Activated CD4-positive, alpha-beta memory T cell treated with anti-CD3 and anti-CD28 coated beads for 36 hours (primary cell): Measurements from ENCODE around the gene CHD3. TPM values are rescaled to one million over a fixed set of nuclear protein-coding genes. Genes with fewer than 3 reads are reported as not detected.

Experiments
- CTCF ChIA-PET: fragments of 350-600 bp; sonication (Branson Sonifier 250); formaldehyde crosslinking; loops from one replicate; lab custom pipeline; 2021; ENCODE audit warnings: antibody characterized with exemption, inconsistent platforms; lab: Charles Lee
- POLR2A ChIA-PET: fragments of 350-600 bp; sonication (Branson Sonifier 250); formaldehyde crosslinking; loops from one replicate; lab custom pipeline; 2021; ENCODE audit warnings: antibody characterized with exemption; lab: Charles Lee
- DNase-seq: peaks from one replicate; pipeline ENCODE4 v3.0.0-alpha.2; 2020
- H3K27ac Mint-ChIP-seq: one replicate; pipeline ENCODE4 v1.8.0; 2021; ENCODE audit warnings: mixed read lengths
- H3K27me3 Mint-ChIP-seq: one replicate; pipeline ENCODE4 v1.8.0; 2021; ENCODE audit warnings: mixed read lengths
- H3K36me3 Mint-ChIP-seq: one replicate; pipeline ENCODE4 v1.8.0; 2021; ENCODE audit warnings: mixed read lengths
- H3K4me1 Mint-ChIP-seq: one replicate; pipeline ENCODE4 v1.8.0; 2021; ENCODE audit warnings: low read depth, mixed read lengths
- H3K4me3 Mint-ChIP-seq: one replicate; pipeline ENCODE4 v1.8.0; 2021; ENCODE audit warnings: mild to moderate bottlenecking, mixed read lengths
- H3K9me3 Mint-ChIP-seq: one replicate; pipeline ENCODE4 v1.8.0; 2021; ENCODE audit warnings: mixed read lengths
- intact Hi-C: fragments of 100-400 bp; cut with micrococcal nuclease; formaldehyde crosslinking; loops from one replicate; pipeline ENCODE4 v1.15.1; 2023
- total RNA-seq, 2 experiments: library from RNA; stranded (reverse); gene quantifications; one replicate each; pipeline ENCODE4 v1.2.3, GENCODE V29; 2021

Gene CHD3
- total RNA-seq, 2 experiments from 2014 or later = 120 to 133 TPM

- Mint-ChIP-seq H3K4me1 (peaks cover 14% of the 10 kb centered on the region), H3K27ac (no peak overlapping the region), H3K36me3 (no peaks in the 10 kb centered on the region), H3K4me3 (no peak overlapping the region), H3K9me3 (no peaks in the 10 kb centered on the region), H3K27me3 (peaks cover 5% of the 10 kb centered on the region)
- intact Hi-C loops = no loop called here
- DNase-seq = no peak
- POLR2A ChIA-PET = no interaction called here
- CTCF ChIA-PET = interaction anchor here (0.6 to 0.7 kb wide), 2 partner anchors 138 to 405 kb away, joined by 3 read pairs; no protein-coding TSS in a partner anchor
These were observed 67.8 kb downstream of the CHD3 start for GRCh38 chr17:7956228-7956965.

DNA sequence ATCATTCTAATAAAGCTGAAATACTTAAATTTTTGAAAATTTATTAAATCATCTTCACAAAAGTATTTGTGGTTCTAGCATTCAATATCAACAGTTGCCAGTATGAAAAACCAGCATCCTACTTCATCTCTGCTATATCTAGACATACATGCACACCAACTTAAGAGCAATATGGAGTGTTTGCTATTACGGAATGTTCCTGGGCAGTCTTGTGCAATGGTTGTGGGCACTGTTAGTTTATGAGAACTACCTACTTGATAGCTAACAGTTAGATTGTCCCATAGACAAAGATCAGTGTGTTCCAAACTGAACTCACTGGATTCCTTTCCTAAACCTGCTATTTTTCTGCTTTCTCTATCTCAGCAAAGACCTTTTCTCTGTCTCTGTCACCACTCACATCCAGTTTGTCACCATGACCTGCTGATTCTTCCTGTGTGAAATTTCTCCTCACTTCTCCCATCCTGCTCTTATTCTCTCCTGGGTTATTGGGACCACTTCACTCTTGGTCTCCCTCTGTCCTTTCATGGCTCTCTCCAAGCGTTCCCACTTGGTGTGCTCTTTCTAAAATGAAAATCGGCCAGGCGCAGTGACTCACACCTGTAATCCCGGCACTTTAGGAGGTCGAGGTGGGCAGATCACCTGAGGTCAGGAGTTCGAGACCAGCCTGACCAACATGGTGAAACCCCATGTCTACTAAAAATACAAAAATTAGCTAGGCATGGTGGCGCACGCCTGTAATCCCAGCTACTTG lies 71.1 kb downstream of the CHD3 start:
- Mint-ChIP-seq H3K36me3 (no peaks in the 10 kb centered on the region), H3K27ac (no peak overlapping the region), H3K9me3 (no peaks in the 10 kb centered on the region), H3K4me3 (no peak overlapping the region), H3K27me3 (peaks cover 9% of the 10 kb centered on the region), H3K4me1 (no peaks in the 10 kb centered on the region)
- POLR2A ChIA-PET = no interaction called here
- CTCF ChIA-PET = interaction anchor here (1.3 kb wide), 1 partner anchor 29 kb away, joined by 3 read pairs; no protein-coding TSS in a partner anchor
- DNase-seq = no peak
- intact Hi-C loops = no loop called here

- no peaks in the 10 kb centered on the region for H3K4me1 Mint-ChIP-seq
- ChIA-PET POLR2A (no interaction called here), CTCF (interaction anchor here (0.6 to 1.2 kb wide), 3 partner anchors 14 to 96 kb away, joined by 3 to 5 read pairs (median 3); no protein-coding TSS in a partner anchor)
- no peak overlapping the region for H3K27ac Mint-ChIP-seq
- H3K36me3 Mint-ChIP-seq = no peaks in the 10 kb centered on the region
- no peak for DNase-seq
- H3K9me3 Mint-ChIP-seq = no peaks in the 10 kb centered on the region
- intact Hi-C loops = no loop called here
- peaks cover 9% of the 10 kb centered on the region for H3K27me3 Mint-ChIP-seq
- no peak overlapping the region for H3K4me3 Mint-ChIP-seq
These were observed 72.8 kb downstream of the CHD3 start for GRCh38 chr17:7961421-7961820.

Other genes starting within 250 kb of the CHD3 start
- gene ATP1B2, start 237.9 kb upstream of the CHD3 start, total RNA-seq = under 1 TPM; 0.12 to 0.26 TPM
- 100 to 1,000 TPM; 123 to 129 TPM for gene TP53, start 201.3 kb upstream of the CHD3 start, total RNA-seq
- gene WRAP53, start 200.3 kb upstream of the CHD3 start, total RNA-seq = 10 to 100 TPM; 20.2 to 23.3 TPM
- gene EFNB3, start 183.6 kb upstream of the CHD3 start, total RNA-seq = not detected
- gene DNAH2, start 171.0 kb upstream of the CHD3 start, total RNA-seq = not detected
- gene KDM6B, start 54.6 kb upstream of the CHD3 start, total RNA-seq = 10 to 100 TPM; 44.1 to 49.6 TPM
- 1 to 10 TPM; 2.2 to 2.4 TPM for gene TMEM88, start 33.7 kb upstream of the CHD3 start, total RNA-seq
- 10 to 100 TPM; 68.2 to 74.7 TPM for gene NAA38, start 31.2 kb upstream of the CHD3 start, total RNA-seq
- 1 to 10 TPM; 6.0 to 6.9 TPM for gene CYB5D1, start 30.8 kb upstream of the CHD3 start, total RNA-seq
- 1 to 10 TPM; 2.7 to 3.3 TPM for gene RNF227, start 27.5 kb downstream of the CHD3 start, total RNA-seq
- gene KCNAB3, start 41.1 kb downstream of the CHD3 start, total RNA-seq = 1 to 10 TPM; 4.9 to 5.3 TPM
- 100 to 1,000 TPM; 197 to 201 TPM for gene TRAPPC1, start 43.2 kb downstream of the CHD3 start, total RNA-seq
- gene CNTROB, start 43.4 kb downstream of the CHD3 start, total RNA-seq = 10 to 100 TPM; 45.9 to 50.1 TPM
- gene GUCY2D, start 113.8 kb downstream of the CHD3 start, total RNA-seq = not detected
- gene ALOX15B, start 150.3 kb downstream of the CHD3 start, total RNA-seq = not detected
- 1 to 10 TPM; 2.1 to 2.3 TPM for gene ALOX12B, start 198.9 kb downstream of the CHD3 start, total RNA-seq
- gene ALOXE3, start 229.7 kb downstream of the CHD3 start, total RNA-seq = under 1 TPM; 0.12 TPM
- gene HES7, start 235.3 kb downstream of the CHD3 start, total RNA-seq = 1 to 10 TPM; 2.5 to 2.8 TPM